ENCODE results near the gene BOLL. TPM values are rescaled to one million over a fixed set of nuclear protein-coding genes. Genes with fewer than 3 reads are reported as not detected.

Gene BOLL
- polyA plus RNA-seq, 1 donor from 2014 or later: not detected

DNA sequence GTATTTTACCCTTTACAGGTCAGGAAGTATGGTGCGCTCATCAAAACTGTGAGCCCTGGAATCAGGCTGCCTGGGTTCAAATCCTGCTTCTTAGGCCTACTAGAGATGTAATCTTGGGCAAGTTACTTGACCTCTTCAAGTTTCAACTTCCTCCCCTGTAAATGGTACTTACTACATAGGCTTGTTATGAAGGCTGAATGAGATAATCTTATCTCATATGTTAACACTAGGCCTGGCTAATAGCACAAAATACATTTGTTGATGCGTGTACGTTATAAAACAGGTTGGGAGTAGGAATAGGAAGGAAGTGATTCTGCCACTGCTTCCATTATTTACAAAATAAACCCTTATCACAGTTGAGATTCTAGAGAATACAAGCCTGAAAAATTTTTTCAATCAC, 108.1 kb downstream of the BOLL start:
- H3K9ac ChIP-seq (ENCODE audit: low read length): no peak overlapping the region
- no peak overlapping the region for H2AFZ ChIP-seq (ENCODE audit: low read depth, low read length)
- H3K36me3 ChIP-seq (ENCODE audit: insufficient read depth, low read length): no peaks in the 10 kb centered on the region
- no peak overlapping the region for H3K4me2 ChIP-seq (ENCODE audit: low read length)
- no peaks in the 10 kb centered on the region for H3K27me3 ChIP-seq (ENCODE audit: insufficient read depth, low read depth, low read length)
- H3F3A ChIP-seq (ENCODE audit: insufficient read depth, low read length, poor library complexity, severe bottlenecking): no peaks in the 10 kb centered on the region
- TF ChIP-seq RAD21 (conservative IDR thresholded peaks at IDR 0.05) (no peak), SMC3 (conservative IDR thresholded peaks at IDR 0.05; ENCODE audit: poor library complexity) (no peak), EP300 (conservative IDR thresholded peaks at IDR 0.05; ENCODE audit: poor library complexity, severe bottlenecking) (no peak), POLR2AphosphoS5 (IDR thresholded peaks at IDR 0.05) (no peak)
- TF ChIP-seq, protein P1, sequence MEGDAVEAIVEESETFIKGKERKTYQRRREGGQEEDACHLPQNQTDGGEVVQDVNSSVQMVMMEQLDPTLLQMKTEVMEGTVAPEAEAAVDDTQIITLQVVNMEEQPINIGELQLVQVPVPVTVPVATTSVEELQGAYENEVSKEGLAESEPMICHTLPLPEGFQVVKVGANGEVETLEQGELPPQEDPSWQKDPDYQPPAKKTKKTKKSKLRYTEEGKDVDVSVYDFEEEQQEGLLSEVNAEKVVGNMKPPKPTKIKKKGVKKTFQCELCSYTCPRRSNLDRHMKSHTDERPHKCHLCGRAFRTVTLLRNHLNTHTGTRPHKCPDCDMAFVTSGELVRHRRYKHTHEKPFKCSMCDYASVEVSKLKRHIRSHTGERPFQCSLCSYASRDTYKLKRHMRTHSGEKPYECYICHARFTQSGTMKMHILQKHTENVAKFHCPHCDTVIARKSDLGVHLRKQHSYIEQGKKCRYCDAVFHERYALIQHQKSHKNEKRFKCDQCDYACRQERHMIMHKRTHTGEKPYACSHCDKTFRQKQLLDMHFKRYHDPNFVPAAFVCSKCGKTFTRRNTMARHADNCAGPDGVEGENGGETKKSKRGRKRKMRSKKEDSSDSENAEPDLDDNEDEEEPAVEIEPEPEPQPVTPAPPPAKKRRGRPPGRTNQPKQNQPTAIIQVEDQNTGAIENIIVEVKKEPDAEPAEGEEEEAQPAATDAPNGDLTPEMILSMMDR (IDR thresholded peaks at IDR 0.05; ENCODE audit: poor library complexity, severe bottlenecking): no peak
- H4K20me1 ChIP-seq (ENCODE audit: insufficient read depth): no peaks in the 10 kb centered on the region
- no peak overlapping the region for H3K27ac ChIP-seq (ENCODE audit: low read length)
- no peak overlapping the region for H3K4me3 ChIP-seq (ENCODE audit: low read length)
- H3K9me2 ChIP-seq (ENCODE audit: insufficient read depth, low read length): no peaks in the 10 kb centered on the region
- H3K9me3 ChIP-seq (ENCODE audit: low read length): no peaks in the 10 kb centered on the region
- peaks cover 4% of the 10 kb centered on the region for H3K79me2 ChIP-seq (replicated peaks; ENCODE audit: insufficient read depth, low read length)

Other genes starting within 250 kb of the BOLL start
- 0.06 TPM in 2 replicates for gene RFTN2, start 109.7 kb downstream of the BOLL start, polyA plus RNA-seq
- gene MARS2, start 80.0 kb downstream of the BOLL start, polyA plus RNA-seq: 3.8 and 5.1 TPM in 2 replicates
- 6.6 and 6.8 TPM in 2 replicates for gene PLCL1, start 19.3 kb upstream of the BOLL start, polyA plus RNA-seq